OCI-LY7 (cell line): Measurements from ENCODE around the gene OR2A5.

ENCODE experiments used
- EZH2phosphoT487 ChIP-seq: fragments of 200-600 bp; sonication (generic); IDR thresholded peaks from 2 replicates; pipeline ENCODE4 v1.6.1; 2018; ENCODE audit warnings: low read depth, borderline replicate concordance, mild to moderate bottlenecking, mixed run types, antibody characterized with exemption, low read length, moderate library complexity, mixed read lengths
- TF ChIP-seq, protein P1 (sequence below): fragments of 200-600 bp; sonication (generic); conservative IDR thresholded peaks from 2 replicates; pipeline ENCODE4 v1.5.1; 2014; ENCODE audit warnings: mild to moderate bottlenecking, antibody characterized with exemption, low read length, moderate library complexity, mixed read lengths

DNA sequence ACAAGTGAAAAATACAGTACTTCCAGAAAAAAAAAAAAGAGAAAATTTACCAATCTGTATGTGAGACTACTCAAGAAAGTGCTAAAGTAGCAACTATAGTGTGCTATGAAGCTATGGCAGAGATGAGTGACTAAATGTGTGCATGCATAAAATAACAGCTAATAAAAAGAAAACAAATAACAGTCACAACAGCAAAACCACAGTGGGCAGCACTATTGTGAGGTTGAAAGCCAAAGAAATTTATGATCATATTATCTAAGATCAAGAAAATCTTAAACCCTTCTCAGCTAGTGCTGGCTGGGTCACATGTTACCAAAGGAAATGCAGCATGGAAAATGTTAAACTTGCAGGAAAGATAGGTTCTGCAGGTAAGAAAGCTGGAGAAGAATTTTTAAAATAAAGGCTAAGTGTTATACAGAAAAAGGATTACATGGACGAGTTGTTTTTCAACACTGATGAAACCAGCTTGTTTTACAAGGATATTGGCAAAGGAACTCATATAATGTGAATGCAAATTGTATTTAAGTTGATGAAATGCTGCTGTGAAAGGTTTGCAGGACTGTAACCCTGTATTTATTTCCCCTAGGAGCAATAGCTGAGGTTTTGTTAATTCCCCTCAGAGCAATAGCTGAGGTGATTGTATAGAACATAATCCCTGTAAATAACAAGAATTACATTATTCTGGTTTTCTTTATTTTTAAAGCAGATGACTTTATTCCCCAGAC, 15.6 kb upstream of the OR2A5 start:
- TF ChIP-seq, protein P1, sequence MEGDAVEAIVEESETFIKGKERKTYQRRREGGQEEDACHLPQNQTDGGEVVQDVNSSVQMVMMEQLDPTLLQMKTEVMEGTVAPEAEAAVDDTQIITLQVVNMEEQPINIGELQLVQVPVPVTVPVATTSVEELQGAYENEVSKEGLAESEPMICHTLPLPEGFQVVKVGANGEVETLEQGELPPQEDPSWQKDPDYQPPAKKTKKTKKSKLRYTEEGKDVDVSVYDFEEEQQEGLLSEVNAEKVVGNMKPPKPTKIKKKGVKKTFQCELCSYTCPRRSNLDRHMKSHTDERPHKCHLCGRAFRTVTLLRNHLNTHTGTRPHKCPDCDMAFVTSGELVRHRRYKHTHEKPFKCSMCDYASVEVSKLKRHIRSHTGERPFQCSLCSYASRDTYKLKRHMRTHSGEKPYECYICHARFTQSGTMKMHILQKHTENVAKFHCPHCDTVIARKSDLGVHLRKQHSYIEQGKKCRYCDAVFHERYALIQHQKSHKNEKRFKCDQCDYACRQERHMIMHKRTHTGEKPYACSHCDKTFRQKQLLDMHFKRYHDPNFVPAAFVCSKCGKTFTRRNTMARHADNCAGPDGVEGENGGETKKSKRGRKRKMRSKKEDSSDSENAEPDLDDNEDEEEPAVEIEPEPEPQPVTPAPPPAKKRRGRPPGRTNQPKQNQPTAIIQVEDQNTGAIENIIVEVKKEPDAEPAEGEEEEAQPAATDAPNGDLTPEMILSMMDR, result no peak
- no peak for TF ChIP-seq EZH2phosphoT487
